Measurements from ENCODE around the gene PACRG. TPM values are rescaled to one million over a fixed set of nuclear protein-coding genes. Genes with fewer than 3 reads are reported as not detected.

Gene PACRG
- total RNA-seq, 1 donor from 2014 or later: 1.2 TPM

DNA sequence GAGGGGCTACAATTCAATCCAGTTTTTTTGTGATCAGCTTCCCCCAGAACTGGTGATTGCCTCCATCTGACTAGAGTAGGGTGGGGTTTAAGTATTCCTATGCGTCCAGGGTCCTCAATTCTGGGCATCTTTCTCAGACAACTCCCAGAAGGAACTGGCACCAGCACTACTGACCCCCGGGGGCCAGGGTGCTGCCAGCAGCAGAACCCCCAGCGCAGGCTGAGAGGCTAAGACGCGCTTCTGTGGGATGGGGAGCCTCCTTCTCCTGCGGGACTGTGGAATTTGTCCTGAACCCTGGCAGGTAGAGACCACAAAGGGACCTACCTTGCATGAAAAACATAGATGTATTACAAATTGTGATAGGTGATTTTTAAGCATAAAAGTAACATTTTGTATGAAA is 124.4 kb downstream of the PACRG start:
- Mint-ChIP-seq H3K27ac (ENCODE audit: unreplicated experiment) (no peak overlapping the region), H3K36me3 (ENCODE audit: unreplicated experiment) (no peaks in the 10 kb centered on the region), H3K4me1 (ENCODE audit: unreplicated experiment) (peaks cover 24% of the 10 kb centered on the region), H3K27me3 (ENCODE audit: unreplicated experiment) (peaks cover 3% of the 10 kb centered on the region), H3K4me3 (ENCODE audit: unreplicated experiment) (no peak overlapping the region), H3K9me3 (ENCODE audit: unreplicated experiment) (no peaks in the 10 kb centered on the region)
- TF ChIP-seq, protein P1, sequence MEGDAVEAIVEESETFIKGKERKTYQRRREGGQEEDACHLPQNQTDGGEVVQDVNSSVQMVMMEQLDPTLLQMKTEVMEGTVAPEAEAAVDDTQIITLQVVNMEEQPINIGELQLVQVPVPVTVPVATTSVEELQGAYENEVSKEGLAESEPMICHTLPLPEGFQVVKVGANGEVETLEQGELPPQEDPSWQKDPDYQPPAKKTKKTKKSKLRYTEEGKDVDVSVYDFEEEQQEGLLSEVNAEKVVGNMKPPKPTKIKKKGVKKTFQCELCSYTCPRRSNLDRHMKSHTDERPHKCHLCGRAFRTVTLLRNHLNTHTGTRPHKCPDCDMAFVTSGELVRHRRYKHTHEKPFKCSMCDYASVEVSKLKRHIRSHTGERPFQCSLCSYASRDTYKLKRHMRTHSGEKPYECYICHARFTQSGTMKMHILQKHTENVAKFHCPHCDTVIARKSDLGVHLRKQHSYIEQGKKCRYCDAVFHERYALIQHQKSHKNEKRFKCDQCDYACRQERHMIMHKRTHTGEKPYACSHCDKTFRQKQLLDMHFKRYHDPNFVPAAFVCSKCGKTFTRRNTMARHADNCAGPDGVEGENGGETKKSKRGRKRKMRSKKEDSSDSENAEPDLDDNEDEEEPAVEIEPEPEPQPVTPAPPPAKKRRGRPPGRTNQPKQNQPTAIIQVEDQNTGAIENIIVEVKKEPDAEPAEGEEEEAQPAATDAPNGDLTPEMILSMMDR (IDR thresholded peaks at IDR 0.05): no peak
- no peak for DNase-seq (ENCODE audit: extremely low spot score, unreplicated experiment)

GRCh38 chr6:162852840-162853577 is 125.2 kb downstream of the PACRG start:
- no peak overlapping the region for H3K27ac Mint-ChIP-seq (ENCODE audit: unreplicated experiment)
- peaks cover 29% of the 10 kb centered on the region for H3K4me1 Mint-ChIP-seq (ENCODE audit: unreplicated experiment)
- no peaks in the 10 kb centered on the region for H3K9me3 Mint-ChIP-seq (ENCODE audit: unreplicated experiment)
- no peaks in the 10 kb centered on the region for H3K36me3 Mint-ChIP-seq (ENCODE audit: unreplicated experiment)
- DNase-seq (ENCODE audit: extremely low spot score, unreplicated experiment): no peak
- H3K27me3 Mint-ChIP-seq (ENCODE audit: unreplicated experiment): peaks cover 3% of the 10 kb centered on the region
- H3K4me3 Mint-ChIP-seq (ENCODE audit: unreplicated experiment): no peak overlapping the region
- TF ChIP-seq, protein P1 (IDR thresholded peaks at IDR 0.05): no peak

GRCh38 chr6:162854228-162854627 is 126.5 kb downstream of the PACRG start:
- Mint-ChIP-seq H3K4me1 (ENCODE audit: unreplicated experiment) (peaks cover 29% of the 10 kb centered on the region), H3K4me3 (ENCODE audit: unreplicated experiment) (no peak overlapping the region), H3K27me3 (ENCODE audit: unreplicated experiment) (peaks cover 3% of the 10 kb centered on the region), H3K9me3 (ENCODE audit: unreplicated experiment) (no peaks in the 10 kb centered on the region), H3K36me3 (ENCODE audit: unreplicated experiment) (no peaks in the 10 kb centered on the region), H3K27ac (ENCODE audit: unreplicated experiment) (peak overlapping the region; percentile 10)
- TF ChIP-seq, protein P1 (IDR thresholded peaks at IDR 0.05): no peak
- DNase-seq (ENCODE audit: extremely low spot score, unreplicated experiment): no peak

DNA sequence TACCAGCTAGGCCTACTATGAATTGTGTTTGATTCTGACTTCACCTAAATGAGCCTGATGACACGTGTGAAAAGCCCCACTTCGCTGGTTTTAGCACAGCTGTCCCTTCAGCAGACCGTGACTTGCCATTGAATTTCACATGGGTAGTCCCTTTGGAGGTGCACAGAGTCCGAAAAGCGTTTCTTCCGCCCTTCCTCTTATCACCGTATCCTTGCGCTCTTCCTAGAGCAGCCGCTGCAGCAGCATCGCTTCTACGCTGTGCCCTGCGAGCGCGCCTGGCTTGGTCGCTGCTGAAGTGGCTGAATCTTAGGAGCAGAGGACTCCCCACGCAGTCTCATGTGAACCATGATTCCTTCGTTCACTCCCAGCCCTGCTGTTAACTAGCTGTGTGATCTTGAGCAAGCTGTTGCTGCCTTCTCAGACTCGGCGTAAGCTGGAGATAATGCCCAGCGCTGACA is 127.0 kb downstream of the PACRG start:
- peaks cover 3% of the 10 kb centered on the region for H3K27me3 Mint-ChIP-seq (ENCODE audit: unreplicated experiment)
- no peak overlapping the region for H3K4me3 Mint-ChIP-seq (ENCODE audit: unreplicated experiment)
- peaks cover 29% of the 10 kb centered on the region for H3K4me1 Mint-ChIP-seq (ENCODE audit: unreplicated experiment)
- TF ChIP-seq, protein P1 (IDR thresholded peaks at IDR 0.05): no peak
- peak overlapping the region; percentile 10 for H3K27ac Mint-ChIP-seq (ENCODE audit: unreplicated experiment)
- no peaks in the 10 kb centered on the region for H3K36me3 Mint-ChIP-seq (ENCODE audit: unreplicated experiment)
- H3K9me3 Mint-ChIP-seq (ENCODE audit: unreplicated experiment): no peaks in the 10 kb centered on the region
- DNase-seq (ENCODE audit: extremely low spot score, unreplicated experiment): no peak

DNA sequence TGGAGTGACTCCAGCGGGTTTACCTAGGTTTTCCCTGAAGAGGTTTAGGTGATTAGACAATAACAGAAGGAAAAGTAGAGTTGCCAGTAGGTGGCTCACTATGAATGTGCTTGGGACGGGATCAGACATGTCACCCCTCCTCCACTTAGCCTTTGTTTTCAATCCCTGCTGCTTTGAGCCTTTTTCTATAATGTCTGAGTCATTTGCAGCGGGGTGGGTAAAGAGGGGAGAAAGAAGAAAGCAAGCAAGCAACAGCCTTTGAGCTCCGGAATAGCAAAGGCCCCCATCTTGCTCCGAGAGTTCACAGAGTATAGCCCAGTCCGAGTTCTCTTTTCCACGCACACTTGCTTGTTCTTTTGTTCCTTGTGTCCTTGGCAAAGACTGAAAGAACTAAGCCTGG is 129.1 kb downstream of the PACRG start:
- Mint-ChIP-seq H3K4me3 (ENCODE audit: unreplicated experiment) (peak overlapping the region; percentile 52), H3K4me1 (ENCODE audit: unreplicated experiment) (peaks cover 27% of the 10 kb centered on the region), H3K27me3 (ENCODE audit: unreplicated experiment) (no peaks in the 10 kb centered on the region), H3K9me3 (ENCODE audit: unreplicated experiment) (no peaks in the 10 kb centered on the region), H3K36me3 (ENCODE audit: unreplicated experiment) (no peaks in the 10 kb centered on the region), H3K27ac (ENCODE audit: unreplicated experiment) (peak overlapping the region; percentile 74)
- DNase-seq (ENCODE audit: extremely low spot score, unreplicated experiment): no peak
- TF ChIP-seq, protein P1 (IDR thresholded peaks at IDR 0.05): peak; percentile 79

All from osteocyte (in vitro differentiated cells).